Head of caudate nucleus (tissue), 42 donors: ENCODE data around the gene ITGA2.

Experiments
- DNase-seq, 42 donors: peaks; one replicate each; pipeline versions ENCODE4 v3.0.0 to v3.0.0-alpha.2; 2020 to 2021; ENCODE audit warnings: mixed read lengths in 7 of 42
- intact Hi-C: fragments of 100-400 bp; cut with DNase I; formaldehyde crosslinking; loops from one replicate; pipeline ENCODE4 v1.15.0; 2022

Gene ITGA2

DNA sequence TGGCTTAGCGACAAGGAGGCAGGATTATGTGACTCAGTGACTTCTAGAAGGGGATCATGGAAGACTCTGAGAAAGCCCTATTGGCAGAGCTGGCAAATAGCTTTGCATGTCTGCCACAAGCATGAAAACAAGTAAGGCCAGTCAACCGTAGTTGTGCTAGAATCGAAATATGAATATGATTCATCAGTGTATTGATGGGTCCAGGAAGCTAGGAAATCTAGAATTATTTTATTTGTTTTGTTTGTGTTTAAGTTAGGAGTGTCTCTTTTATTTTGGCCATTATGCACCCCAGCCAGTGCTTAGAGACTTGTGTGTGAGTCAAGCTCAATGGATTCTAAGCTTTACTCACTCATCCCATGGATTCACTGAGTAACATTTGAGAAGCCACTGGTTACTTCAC lies 3.8 kb upstream of the ITGA2 start:
- no peak for DNase-seq
- intact Hi-C loops, result loop anchor here (10.0 kb wide), 1 partner anchor 99 kb away; no protein-coding TSS in a partner anchor

DNA sequence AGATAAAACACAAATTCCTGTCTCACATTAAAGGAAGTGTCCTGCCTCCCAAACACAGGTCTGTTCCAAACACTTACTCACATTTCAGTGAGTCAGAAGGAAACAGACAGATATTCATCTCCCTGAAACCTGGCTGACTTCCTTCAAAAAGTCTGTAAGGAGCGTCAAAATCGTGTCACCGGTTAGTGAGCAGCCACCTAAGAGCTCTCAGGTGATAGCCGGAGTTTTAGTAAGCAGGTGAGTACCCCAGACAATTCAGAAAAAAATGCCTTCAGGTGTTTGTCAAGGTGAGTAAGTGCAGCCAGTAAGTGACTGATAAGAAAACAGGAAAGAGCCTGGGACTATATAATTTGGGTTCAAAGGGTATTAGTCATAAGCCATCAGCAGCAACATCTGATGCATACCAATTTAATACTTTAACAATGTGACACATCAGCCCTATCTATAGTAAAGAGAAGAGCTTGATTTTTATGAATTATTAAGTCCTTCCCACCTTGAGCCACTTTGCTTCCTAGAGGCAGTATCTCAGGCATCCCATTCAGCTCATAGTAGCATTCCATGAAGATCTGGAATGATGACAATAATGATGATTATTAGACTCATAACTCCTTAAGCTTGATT lies 1.3 kb upstream of the ITGA2 start:
- intact Hi-C loops, result loop anchor here (10.0 kb wide), 1 partner anchor 97 kb away; no protein-coding TSS in a partner anchor
- DNase-seq, result no peak

DNA sequence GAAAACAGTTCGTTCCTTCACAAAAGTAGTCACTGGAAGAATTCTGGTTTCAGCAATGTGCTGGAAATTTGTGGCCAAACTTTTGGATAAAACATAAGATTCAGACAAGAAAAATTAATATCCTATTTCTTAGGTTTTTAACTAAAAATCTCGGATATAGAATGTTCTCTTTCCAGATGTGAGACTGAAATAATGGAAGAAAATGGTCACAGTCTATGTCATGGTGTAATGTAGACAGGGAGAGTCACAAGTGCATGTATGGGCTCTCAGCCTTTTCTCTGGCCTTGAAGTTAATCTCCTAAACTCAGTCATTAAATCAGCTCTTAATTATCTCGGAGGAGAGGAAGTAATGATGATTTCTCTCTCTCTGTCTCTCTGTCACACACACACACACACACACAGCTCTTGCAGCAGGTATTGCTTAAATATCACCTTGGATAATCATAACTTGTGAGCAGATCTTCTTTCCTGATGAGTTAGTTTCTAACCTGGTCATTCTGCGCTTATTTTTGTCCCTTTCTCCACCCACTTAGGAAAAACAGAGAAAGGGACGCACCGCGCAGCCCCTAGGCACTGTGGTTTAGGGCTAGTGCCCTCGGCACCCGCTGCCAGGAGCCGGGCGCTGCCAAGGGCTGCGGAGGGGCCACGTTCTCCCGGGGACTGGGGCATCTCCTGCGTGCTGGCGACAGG lies 672 bp upstream of the ITGA2 start:
- peak in 7 of 42 donors; percentile 11 to 67 (median 22) for DNase-seq
- intact Hi-C loops, result loop anchor here (10.0 kb wide), 1 partner anchor 96 kb away; no protein-coding TSS in a partner anchor

DNA sequence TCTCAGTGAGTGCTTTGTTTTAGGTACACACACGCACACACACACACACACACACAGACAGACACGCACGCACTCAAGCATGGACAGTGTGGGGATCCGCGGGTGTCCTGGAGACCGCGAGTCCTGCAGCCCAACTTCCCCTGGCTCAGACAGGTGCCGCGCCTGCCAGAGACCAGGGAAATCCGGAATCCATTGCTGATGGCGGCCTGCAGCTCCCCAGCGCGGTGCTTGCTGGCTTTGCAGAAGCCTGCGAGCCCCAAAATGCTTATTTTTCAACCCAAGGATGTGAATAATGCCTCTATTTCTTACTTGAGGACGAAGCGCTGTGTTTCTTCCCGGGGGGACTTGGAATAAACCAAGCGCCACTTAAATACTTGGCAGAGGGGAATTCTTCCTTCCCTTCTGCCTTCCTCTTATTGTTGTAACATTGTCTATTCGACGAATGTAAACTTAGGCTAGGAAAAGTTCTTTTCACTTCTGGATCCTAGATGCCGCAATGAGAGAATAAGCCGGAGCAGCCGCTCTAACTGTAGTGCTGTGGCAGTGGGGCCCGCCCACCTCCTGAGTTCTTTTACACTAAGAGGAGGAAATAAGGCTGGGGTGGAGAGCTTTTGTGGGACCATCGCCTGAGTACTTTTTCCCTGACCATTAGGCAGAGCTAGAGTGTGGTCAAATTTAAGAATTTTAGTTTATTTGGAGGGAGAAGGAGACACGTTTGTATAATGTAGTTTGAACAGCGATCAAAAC lies 802 bp downstream of the ITGA2 start:
- intact Hi-C loops, result loop anchor here (10.0 kb wide), 1 partner anchor 95 kb away; no protein-coding TSS in a partner anchor
- DNase-seq, result peak; percentile 53 to 87 (median 72)

DNA sequence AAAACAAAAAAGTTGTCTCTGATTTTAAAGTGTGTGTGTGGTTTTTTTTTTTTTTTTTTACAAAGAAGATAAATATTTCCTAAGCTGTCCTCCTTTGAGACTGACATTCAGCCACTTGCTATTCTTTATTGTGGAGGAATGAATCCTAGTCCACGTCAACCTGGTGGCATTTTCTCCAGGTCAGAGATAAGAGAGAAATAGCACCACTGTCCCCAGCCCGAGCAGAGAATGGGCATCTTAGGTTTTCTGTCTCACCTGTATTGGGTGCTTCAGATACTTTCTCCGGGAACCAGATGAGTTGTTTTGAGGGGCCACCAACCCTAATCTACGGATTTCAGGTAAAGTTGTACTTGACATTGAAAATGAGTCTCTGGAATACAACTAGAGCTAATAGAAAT lies 1.4 kb downstream of the ITGA2 start:
- no peak for DNase-seq
- intact Hi-C loops, result no loop called here

DNA sequence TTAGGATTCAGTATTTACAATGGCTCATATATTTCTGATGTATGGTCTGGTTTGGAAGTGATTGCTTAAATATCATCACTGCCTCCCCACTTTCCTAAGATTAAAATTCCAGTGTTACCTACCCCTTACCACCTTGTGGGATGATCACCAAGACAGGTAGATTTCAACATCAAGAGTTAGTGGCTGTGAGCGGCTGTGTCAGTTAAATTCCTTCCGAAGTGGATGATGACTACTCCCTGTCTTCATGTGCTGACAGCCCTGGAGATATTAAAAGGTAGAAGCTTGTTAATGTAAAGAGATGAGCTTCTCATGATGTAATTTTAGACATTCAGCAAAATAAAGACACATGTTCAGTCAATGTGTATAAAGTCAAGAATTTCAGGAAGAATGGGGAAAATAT lies 4.2 kb downstream of the ITGA2 start:
- DNase-seq, result no peak
- intact Hi-C loops, result no loop called here

DNA sequence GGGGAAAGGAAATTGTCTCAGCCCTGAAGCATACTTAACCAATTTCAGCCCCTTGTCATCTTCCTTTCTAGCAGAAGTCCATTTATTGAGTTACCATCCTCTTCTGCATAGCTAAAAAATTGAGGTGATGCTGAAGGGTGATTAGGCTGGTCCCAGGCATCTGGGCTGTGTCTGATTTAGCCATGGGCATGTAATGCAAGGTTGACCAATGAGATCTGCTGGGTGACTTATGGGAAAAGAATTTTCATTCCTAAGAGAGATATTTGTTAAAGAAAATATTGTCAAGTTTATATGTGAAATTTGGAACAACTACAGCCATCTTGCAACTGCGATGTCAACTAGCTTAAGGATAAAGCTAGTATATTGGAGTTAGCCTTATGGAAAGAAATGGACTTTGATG lies 5.1 kb downstream of the ITGA2 start:
- intact Hi-C loops, result no loop called here
- no peak for DNase-seq

DNA sequence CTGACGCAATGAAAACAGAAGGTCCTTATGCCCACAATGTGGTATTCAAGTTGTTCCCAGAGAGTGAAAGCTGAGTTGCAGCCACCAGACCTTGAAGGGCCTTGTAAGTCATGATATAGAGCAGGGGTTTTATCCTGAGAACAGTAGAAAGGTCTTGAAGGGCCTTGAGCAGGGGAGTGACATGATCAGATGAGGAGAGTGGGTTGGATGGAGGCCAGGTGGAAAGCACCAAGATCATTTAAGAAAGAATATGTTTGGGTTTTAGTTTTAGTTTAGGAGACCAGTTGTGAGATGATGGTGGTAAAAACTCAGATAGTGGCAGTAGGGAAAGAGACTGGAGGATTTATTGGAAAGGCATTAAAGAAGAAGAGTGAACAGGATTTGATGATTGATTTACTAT lies 5.9 kb downstream of the ITGA2 start:
- intact Hi-C loops, result no loop called here
- no peak for DNase-seq

DNA sequence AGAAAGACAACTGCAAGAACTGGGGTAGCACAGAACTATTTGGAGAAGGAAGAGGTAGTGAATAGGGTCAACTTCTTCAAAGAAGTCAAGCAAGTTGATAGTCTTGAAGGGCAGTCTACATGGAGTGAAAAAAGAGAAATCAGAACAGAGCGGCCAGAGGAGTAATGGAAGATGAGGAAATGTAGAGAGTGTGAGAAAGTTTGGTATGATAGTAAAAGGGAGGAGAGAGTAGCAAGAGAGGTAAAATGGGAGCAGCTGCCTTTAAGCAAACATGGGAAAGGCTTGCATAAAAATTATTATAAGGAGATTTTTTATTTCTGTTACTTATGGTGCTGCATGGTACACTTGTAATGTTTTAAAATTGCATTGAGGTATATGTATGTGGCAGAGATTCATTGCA lies 6.8 kb downstream of the ITGA2 start:
- intact Hi-C loops, result no loop called here
- DNase-seq, result no peak

DNA sequence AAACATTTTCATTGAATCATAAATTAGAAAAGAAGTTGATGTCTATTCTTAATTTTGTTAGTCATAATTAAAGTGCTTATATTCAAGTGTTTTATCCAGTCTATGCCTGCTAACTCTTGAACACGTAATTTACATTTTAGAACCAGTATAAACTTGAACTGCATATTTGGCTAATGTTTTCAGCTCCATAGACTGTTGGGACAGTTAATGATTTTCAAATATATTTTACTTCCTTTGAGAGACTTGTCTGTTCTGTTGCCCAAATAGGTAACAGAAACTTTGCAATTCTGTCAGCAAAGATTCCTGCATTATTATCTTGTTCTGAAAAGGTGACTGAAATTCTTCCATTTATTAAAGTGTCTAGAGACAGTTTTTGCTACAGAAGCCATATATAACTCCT lies 7.8 kb downstream of the ITGA2 start:
- no peak for DNase-seq

DNA sequence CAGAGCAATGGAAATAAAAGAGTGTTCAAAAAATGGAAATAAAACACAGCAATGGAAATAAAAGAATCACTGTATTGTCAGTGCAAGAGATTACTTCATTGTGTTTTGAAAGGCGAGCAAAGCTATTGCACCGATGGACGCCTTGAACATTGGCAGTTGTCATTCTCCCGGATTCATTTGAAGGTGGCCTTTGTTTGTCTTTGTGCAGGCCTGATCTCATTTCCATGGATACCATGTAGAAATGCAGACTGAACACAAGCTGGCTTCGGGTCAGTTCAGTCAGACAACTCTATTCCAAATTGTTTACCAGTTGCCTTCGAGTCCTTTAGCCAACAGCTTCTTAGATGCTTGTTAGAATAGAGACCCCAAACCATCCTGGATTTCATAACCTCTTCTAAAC lies 8.3 kb downstream of the ITGA2 start:
- DNase-seq, result peak in 41 of 42 donors; percentile 19 to 91 (median 70)
- intact Hi-C loops, result no loop called here

More for the DNA sequence above, 7.8 kb downstream of the ITGA2 start:
- intact Hi-C loops, result no loop called here

DNA sequence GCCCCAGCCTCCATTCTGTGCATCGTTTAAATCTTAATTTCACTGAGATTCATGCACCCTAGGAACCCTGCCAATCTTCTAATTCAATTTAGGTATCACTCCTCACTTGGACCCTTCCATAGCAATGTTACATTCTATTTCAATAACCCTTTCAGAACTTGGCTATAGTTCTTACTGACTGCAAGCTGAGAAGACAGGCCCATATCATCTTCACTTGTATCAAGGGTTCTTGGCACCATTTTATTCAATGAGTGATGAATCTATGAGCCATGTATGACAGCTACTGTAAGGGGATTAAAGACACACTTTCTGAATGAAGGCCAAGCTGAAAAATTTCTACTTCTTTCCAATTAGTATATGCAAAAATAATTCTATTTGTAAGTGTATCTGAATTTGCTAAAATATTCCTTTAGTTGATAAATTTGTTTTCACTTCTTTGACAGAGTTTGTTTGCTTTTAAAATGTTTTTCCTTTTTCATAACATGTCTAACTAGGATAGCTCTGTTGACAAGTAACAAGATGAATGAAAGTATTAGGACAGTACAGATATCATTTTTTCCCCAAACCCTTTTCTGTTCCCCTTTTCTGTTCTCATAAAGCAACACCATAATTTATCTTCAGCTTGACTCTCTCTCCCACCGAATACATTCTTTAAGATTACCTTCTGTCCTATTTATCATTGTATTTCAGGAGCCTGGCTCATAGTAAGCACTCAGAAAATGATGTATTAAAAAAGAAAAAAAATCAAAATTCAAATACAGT lies 9.6 kb downstream of the ITGA2 start:
- no peak for DNase-seq
- intact Hi-C loops, result no loop called here

DNA sequence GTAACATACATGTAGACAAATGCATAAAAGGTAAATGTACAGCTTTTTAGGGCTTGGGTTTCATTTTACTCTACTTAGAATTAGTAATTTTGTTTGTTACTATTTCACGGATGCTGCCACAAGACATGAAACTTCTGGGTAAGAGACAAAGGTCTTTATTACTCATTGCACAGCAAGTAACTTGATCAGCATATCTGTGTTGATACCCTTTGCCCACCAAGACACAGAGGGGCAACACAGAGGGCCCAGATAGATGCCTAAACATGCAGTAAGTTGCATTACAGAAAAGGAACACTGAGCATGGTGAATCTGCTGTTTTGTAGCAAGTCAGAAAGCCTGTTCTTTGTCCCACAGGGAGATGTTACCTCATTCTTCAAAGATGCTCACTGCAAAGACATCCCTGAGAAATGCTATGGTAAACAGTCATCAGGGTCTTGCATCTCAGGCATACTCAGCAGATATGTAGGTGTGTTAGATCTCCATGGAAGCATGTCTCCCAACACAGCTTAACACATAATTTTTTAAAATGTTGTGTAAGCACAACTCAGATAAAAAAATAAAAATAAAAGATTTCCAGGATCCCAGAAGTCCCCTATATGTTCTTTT lies 10.3 kb downstream of the ITGA2 start:
- intact Hi-C loops, result no loop called here
- no peak for DNase-seq

DNA sequence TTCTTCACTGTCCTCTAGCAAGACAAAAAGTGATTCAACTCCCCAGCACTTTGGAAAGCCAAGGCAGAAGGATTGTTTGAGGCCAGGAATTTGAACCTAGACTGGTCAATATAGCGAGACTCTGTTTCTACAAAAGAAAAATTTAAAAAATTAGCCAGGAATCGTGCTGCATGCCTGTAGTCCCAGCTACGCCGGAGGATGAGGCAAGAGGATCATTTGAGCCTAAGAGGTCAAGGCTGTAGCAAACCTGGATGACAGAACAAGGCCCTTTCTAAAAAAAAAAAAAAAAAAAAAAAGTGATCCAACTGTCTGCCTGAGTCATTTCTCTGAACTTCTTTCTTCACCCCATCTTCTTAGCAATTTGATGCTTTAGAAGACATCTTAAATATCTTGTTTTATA lies 12.4 kb downstream of the ITGA2 start:
- DNase-seq, result no peak
- intact Hi-C loops, result no loop called here

DNA sequence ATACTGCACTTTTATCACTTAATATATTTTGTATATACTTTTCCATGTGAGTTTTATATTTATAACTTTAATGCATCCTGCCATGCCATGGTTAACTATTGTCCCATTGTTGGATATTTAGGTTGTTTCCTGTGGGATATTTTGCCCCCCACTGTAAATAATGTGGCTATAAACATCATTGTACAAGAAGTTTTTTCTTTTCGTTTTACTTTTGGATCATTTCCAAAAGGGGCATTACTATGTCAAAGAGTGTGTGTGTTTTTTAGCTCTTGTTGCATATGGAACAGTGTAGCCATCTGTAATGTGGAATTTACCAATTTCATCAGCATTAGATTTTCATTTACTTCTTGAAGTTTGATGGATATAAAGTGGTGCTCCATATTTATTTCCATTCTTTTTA lies 13.3 kb downstream of the ITGA2 start:
- DNase-seq, result no peak
- intact Hi-C loops, result no loop called here

DNA sequence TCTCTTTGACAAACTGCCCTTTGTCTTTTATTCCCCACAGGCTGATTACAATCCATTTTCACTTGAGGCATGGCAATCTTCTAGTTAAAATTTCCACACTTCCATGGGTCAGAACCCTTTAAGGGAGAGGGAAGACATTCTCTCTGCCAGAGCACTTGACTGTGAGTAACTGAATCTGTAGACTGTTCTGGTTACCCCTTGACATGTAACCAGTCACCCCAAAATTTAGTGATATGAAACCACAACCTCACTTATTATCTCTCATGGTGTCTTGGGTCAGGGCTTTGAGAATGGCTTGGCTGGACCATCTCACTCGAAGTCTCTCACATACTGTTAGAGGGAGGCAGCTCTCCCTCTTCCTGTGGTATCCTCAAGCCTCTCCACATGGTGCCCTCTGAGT lies 14.0 kb downstream of the ITGA2 start:
- no peak for DNase-seq
- intact Hi-C loops, result no loop called here

DNA sequence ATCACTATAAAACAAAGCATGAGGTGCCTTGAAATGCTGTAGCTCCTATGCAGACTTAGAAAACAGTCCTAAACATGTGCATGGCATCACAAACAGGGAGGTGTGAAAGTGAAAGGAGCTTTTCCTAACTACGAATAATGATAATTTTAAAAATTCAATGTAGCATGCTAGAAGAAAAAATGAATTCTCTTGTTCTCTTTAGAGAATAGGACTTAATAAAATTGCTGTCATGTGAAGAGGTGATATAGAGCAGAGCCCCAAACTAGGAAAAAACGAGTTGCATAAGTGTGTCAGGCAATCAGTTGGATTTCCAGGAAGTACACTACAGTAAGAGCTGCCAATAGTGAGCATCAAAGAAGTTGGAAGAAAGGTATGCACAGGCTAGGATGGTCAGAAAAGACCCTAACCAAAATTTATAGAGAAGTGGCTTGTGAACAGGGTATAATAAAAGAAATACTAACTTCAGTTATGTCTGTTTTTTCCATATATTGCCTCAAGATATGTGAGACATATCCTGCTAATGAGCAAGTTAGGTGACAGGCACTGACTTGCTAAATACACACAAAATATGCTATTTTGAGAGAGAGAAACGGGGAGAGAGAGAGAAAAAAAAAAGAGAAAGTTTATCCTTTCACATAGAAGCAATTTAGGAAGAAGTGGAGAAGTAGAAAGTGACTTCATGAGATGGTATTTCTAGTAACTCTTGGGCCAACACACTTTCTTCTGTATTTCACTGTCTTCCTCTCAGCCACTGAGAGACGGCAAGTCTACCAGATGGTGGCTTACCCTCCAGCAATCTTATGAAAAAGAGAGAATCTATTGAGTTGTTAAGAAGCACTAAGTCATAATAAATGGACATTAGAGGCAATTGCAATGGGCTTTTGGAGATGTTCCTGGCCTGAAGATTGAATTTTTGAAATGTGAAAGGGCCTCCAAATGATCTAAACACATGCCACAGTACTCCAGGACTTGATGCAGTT lies 18.0 kb downstream of the ITGA2 start:
- intact Hi-C loops, result no loop called here
- no peak for DNase-seq

DNA sequence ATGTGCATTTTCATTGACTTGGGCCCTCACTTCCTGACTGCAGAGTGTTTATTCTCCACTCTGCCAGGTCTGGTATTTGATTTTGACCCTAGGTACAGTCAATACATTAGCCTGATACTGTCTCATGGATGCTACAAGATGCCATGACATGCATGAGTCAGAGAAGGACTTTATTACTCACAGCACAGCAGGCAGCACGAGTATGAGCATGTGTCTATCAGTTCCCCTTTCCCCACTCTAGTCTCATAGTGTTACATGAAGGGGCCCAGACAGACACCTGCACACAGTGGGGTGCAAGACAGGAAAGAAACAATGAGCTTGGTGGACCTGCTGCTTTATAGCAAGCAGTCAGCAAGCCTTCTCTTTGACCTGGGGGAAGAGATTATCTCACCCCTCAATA lies 19.6 kb downstream of the ITGA2 start:
- intact Hi-C loops, result no loop called here
- DNase-seq, result no peak
